GM10248 (cell line): ENCODE results near the gene RBBP5.
"Not testable (repeated sequence)": the region's sequence is repeated elsewhere in the genome, so short reads cannot be mapped to it uniquely, and the experiment has no call there.

Experiments
- CTCF ChIA-PET: fragments of 300-600 bp; sonication (Branson Sonifier 250); formaldehyde crosslinking; extraction: SDS; loops from one replicate; lab custom pipeline; 2021; ENCODE audit warnings: antibody characterized with exemption; lab: Yijun Ruan, JAX
- POLR2A ChIA-PET: fragments of 350-650 bp; sonication (Branson Sonifier 250); formaldehyde crosslinking; extraction: SDS; loops from one replicate; lab custom pipeline; 2020; ENCODE audit warnings: antibody characterized with exemption; lab: Yijun Ruan, JAX
- DNase-seq: peaks from one replicate; pipeline ENCODE4 v3.0.0; 2012; ENCODE audit errors: extremely low spot score
- CTCF ChIP-seq: IDR thresholded peaks from 2 replicates; pipeline ENCODE4 v1.5.1; 2012; ENCODE audit warnings: mild to moderate bottlenecking, low read depth; ENCODE audit errors: extremely low read depth, missing control alignments, control extremely low read depth

RBBP5 gene

GRCh38 chr1:205161076-205161475, 39.3 kb upstream of the RBBP5 start:
- no peak for DNase-seq
- ChIA-PET POLR2A (no interaction called here), CTCF (interaction anchor here (1.4 to 4.8 kb wide), 3 partner anchors 11 to 39 kb away, joined by 4 to 46 read pairs (median 4); no protein-coding TSS in a partner anchor)
- no peak for TF ChIP-seq CTCF

GRCh38 chr1:205158048-205158616, 36.4 kb upstream of the RBBP5 start:
- CTCF ChIA-PET: interaction anchor here (0.9 to 4.8 kb wide), 5 partner anchors 11 to 98 kb away, joined by 3 to 46 read pairs (median 4); no protein-coding TSS in a partner anchor
- no peak for DNase-seq
- no peak for TF ChIP-seq CTCF
- POLR2A ChIA-PET: no interaction called here

DNA sequence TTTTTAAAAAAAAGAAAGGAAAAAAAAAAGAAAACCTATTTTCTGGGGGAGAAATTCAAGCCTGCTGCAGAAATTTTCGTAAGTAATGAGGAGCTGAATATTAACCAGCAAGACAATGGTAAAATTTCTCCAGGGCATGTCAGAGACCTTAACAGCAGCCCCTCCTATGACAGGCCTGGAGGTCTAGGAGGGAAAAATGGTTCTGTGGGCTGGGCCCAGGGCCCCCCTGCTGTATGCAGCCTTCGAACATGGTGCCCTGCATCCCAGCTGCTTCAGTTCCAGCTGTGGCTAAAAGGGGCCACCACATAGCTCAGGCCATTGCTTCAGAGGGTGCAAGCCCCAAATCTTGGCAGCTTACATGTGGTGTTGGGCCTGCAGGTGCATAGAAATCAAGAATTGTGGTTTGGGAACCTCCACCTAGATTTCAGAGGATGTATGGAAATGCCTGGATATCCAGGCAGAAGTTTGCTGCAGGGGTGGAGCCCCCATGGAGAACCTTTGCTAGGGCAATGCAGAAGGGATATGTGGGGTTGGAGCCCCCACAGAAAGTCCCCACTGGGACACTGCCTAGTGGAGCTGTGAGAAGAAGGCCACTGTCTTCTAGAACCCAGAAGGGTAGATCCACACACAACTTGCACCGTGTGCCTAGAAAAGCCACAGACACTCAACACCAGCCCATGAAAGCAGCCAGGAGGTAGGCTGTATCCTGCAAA, 34.0 kb upstream of the RBBP5 start:
- CTCF ChIA-PET: interaction anchor here (1.3 to 1.8 kb wide), 2 partner anchors 12 to 15 kb away, joined by 5 to 6 read pairs; no protein-coding TSS in a partner anchor
- DNase-seq, POLR2A ChIA-PET: not testable (repeated sequence)

DNA sequence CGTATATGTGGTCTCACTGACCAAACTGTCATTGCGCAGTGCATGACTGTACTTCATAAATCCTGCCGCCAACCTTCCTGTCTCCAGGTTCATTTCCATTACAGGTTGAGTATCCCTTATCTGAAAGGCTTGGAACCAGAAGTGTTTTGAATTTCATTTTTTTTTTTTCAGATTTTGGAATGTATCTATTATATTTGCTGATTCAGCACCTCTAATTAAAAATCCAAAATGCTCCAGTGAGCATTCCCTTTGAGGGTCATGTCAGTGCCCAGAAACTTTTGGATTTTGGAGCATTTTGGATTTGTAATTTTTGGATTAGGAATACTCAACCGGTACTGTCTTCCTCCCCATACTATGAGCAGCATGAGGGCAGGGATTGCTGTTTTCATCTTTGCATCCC, 30.7 kb upstream of the RBBP5 start:
- POLR2A ChIA-PET: no interaction called here
- CTCF ChIA-PET: interaction anchor here (1.3 to 3.4 kb wide), 4 partner anchors 11 to 163 kb away, joined by 3 to 44 read pairs (median 8); no protein-coding TSS in a partner anchor
- no peak for DNase-seq
- no peak for TF ChIP-seq CTCF

- CTCF ChIA-PET: interaction anchor here (0.6 to 5.9 kb wide), 11 partner anchors 7 to 344 kb away, joined by 3 to 44 read pairs (median 4); no protein-coding TSS in a partner anchor
- DNase-seq: no peak
- POLR2A ChIA-PET: interaction anchor here (0.7 kb wide), 1 partner anchor 444 kb away, joined by 4 read pairs; no protein-coding TSS in a partner anchor
- TF ChIP-seq CTCF: no peak
Observed at GRCh38 chr1:205150651-205151428, 29.1 kb upstream of the RBBP5 start.

DNA sequence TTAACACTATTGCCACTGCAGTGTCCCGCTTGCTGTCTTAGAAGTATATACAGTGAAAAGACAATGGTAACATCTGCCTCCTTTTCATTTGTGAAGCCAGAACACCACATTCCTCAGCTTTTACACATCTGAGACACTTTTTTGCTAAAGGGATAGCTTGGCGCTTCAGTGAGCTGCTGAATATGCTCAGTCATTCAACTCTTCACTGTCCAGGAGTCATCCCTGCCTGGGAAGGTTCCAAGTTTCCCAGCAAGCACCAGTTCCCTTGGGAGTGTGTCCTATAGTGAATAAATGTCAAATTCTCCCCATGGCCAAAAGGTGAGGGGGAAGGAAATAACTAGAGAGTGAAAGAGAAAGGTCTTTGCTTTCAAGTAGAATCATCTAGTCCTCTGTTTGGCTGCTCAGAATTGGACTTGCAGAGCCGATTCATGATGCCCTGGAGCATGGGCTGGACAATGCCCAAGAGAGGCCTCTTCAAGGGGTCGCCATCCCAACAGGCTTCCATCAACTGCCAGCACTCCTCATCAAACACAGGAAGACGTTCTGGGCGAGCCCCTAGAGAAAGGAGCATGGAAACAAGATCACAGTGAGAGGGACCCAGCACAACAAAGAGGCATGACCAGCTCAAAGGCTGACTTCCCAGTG, 25.5 kb upstream of the RBBP5 start:
- ChIA-PET POLR2A (interaction anchor here (0.8 kb wide), 1 partner anchor 163 kb away, joined by 3 read pairs; no protein-coding TSS in a partner anchor), CTCF (interaction anchor here (0.7 to 5.9 kb wide), 4 partner anchors 11 to 172 kb away, joined by 3 to 26 read pairs (median 4); no protein-coding TSS in a partner anchor)
- DNase-seq: no peak
- no peak for TF ChIP-seq CTCF
